GM12801 (cell line): ENCODE measurements around the gene BTBD16.

Experiments used
- TF ChIP-seq, protein P1 (sequence below): IDR thresholded peaks from one replicate; pipeline ENCODE4 v1.5.1; 2011; ENCODE audit warnings: control low read depth; ENCODE audit not compliant: insufficient read length; ENCODE audit errors: extremely low read depth

Gene BTBD16

DNA sequence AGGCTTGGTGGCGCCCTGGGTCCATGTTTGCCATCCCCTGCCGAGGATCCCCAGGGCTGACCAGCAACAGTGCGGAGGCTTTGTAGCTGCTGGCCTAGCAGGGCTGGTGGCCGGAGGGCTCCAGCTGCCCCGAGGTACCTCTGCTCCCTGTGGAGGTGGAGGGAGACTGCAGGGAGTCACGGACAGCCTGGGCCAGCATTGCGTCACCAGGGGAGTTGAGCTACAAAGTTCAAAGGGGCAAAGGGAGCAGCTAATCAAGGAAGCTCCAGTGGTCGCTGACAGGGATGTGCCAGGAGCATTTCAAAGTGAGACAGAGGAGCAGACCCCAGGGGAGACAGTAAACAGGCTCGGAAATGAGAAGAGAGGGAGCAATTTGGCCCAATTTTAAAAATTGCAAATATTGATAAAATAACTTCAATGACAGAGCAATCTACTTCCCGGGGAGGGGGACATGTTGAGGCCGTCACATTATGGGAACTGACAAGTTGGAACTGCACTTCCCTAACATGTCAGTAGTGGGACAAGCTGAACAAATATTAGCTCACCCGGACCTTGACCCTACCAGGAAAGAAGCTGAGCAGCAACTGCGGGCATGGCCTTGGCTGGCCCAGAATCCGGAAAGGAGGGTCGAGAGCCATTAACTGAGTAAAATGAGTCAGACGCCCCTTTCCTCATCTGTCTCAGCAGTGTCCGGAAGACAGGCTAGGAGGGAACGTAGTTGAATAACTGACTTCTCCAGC is 39.4 kb downstream of the BTBD16 start:
- TF ChIP-seq, protein P1, sequence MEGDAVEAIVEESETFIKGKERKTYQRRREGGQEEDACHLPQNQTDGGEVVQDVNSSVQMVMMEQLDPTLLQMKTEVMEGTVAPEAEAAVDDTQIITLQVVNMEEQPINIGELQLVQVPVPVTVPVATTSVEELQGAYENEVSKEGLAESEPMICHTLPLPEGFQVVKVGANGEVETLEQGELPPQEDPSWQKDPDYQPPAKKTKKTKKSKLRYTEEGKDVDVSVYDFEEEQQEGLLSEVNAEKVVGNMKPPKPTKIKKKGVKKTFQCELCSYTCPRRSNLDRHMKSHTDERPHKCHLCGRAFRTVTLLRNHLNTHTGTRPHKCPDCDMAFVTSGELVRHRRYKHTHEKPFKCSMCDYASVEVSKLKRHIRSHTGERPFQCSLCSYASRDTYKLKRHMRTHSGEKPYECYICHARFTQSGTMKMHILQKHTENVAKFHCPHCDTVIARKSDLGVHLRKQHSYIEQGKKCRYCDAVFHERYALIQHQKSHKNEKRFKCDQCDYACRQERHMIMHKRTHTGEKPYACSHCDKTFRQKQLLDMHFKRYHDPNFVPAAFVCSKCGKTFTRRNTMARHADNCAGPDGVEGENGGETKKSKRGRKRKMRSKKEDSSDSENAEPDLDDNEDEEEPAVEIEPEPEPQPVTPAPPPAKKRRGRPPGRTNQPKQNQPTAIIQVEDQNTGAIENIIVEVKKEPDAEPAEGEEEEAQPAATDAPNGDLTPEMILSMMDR: no peak

DNA sequence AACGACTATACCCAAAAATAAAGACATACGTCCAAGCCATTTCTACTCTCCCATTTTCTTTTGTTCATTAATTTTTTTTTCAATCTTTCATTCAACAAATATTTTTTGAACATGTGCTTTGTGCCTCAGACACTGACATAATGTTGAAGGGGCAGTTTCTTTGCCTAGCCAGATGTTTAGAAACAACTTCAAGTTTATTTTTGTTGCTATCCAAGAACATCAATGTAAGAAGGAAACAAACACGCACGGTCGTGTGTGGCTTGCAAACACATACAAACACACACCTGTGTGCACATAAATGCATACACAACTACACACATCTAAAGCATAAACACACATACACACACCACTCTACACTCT is 39.9 kb downstream of the BTBD16 start:
- TF ChIP-seq, protein P1: no peak

DNA sequence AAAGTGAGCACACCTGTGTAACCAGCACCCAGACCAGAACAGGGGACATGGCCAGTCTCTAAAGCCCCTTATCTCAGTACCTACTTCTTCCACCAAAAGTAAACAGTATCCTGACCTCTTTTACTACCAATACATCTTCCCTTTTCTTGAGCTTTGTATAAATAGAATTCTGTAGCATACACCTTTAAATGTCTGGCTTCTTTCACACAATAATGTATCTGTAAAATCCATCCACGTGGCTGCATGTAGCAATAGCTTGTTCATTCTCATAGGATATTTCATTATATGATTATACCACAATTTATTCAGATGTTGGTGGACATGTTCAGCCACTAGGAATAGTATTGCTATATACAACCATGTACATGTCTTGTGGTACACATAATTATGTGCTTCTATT is 40.6 kb downstream of the BTBD16 start:
- TF ChIP-seq, protein P1: no peak

DNA sequence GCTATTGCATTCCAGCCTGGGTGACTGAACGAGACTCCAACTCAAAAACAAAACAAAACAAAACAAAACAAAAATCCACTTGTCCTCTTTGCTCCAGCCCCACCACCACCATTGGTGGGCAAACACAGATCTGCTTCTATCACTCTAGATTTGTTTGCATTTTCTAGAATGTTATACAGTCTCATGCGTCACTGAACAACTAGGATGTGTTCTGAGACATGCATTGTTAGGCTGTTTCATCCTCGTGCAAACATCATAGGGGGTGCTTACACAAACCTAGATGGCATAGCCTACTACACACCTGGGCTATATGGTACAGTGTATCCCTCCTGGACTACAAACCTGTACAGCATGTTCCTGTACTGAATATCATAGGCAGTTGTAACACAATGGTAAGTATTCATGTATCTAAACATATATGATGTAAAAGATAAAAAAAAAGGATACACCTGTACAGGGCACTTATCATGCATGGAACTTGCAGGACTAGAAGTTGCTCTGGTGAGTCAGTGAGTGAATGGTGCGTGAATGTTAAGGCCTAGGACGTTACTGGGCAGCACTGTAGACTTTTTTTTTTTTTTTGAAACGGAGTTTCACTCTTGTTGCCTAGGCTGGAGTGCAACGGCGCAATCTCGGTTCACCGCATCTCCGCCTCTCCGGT is 45.3 kb downstream of the BTBD16 start:
- TF ChIP-seq, protein P1: no peak

DNA sequence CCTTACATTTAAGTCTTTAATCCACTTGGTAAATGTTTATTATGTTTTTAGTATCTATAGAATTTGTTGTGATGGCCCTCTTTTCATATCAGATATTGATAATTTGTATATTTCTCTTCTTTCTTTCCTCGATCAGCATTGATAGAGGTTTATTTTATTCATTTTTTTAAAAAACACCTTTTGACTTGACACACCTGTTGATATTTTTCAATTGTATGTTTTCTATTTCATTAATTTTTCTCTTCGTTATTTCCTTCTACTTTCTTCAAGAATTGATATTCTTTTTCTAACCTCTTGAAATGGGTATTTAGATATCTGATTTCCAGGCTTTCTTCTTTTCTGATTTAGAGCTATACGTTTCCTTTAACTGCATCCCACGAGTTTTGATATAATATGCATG is 50.9 kb downstream of the BTBD16 start:
- TF ChIP-seq, protein P1: no peak

DNA sequence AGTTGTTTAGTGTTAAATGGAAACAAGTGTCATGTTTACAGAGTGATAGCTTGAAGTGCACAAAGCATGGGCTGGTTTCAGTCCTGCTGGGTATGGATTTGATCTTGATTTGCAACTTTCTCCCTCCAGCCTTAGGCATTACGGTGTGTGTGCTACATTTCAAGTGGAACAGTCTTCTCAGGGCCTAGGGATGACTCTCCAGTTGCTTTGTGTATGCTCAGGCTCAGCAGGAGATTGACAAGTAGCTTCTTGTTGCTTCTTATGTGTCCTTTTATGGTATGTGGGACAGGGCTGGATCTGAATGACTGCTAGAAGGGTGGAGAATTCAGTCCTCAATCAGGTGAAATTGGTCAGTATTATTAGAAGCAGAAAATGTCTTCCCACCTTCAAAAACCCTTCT is 52.1 kb downstream of the BTBD16 start:
- TF ChIP-seq, protein P1: no peak

DNA sequence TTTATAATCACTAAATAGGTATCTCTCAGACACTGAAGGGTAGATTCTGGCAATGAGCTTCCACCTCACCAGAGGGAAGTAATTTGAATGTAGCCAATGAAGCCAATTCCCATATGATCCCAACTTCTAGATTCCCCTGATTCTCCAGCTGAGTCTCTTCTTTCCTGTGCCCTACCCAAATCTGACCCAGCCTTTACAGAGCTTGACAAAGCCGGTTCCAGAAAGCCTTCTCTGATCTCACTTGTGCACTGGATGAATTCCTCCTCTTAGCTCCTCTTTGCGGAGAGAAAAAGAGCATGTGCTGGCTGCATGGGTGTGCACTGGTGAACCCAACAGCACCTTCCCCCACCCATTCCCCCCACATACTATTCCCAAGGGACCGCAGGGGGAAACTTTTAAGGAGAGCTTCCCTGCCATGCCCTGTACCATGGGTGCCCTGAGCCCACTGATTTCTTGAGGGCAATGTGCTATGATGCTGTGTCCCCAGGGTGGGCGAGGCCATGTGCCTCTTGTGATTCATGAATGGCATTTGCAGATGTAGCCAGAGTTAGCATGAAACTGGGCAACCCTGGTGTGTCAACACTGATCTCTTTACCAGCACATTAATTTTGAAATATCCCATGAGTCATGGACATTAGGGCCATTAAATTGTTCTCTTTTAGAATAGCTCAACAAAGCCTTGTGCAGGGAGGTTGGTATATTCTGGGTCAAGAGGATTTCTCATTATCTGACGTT is 53.0 kb downstream of the BTBD16 start:
- TF ChIP-seq, protein P1: no peak
